PC-9 (cell line): ENCODE measurements around the gene MAGI2. TPM values are rescaled to one million over a fixed set of nuclear protein-coding genes. Genes with fewer than 3 reads are reported as not detected.

Source experiments
- BruUV-seq: library from RNA; stranded (reverse); fragments of 400-500 nt; replicated peaks from 2 replicates; lab custom pipeline; 2021; lab: Mats Ljungman, UMichigan
- CTCF ChIA-PET: fragments of 300-600 bp; sonication (Branson Sonifier 250); formaldehyde crosslinking; loops from one replicate; lab custom pipeline; 2022; ENCODE audit warnings: antibody characterized with exemption; lab: Charles Lee
- POLR2A ChIA-PET: fragments of 300-600 bp; sonication (Branson Sonifier 250); formaldehyde crosslinking; loops from one replicate; lab custom pipeline; 2022; ENCODE audit warnings: antibody characterized with exemption; ENCODE audit not compliant: unreplicated experiment; lab: Charles Lee
- DNase-seq, 2 experiments: peaks; one replicate each; pipeline versions ENCODE4 v3.0.0 to v3.0.0-alpha.2; 2015 to 2022; ENCODE audit warnings: mixed read lengths in 1 of 2
- H2AFZ ChIP-seq: fragments of 200-600 bp; sonication (generic); 2 replicates; pipeline ENCODE4 v1.8.1; 2017; ENCODE audit warnings: antibody characterized with exemption
- H3F3A ChIP-seq: fragments of 200-600 bp; sonication (generic); 2 replicates; pipeline ENCODE4 v1.8.1; 2017; ENCODE audit warnings: antibody characterized with exemption, mild to moderate bottlenecking, low read depth; ENCODE audit not compliant: insufficient read depth
- H3K27ac ChIP-seq: fragments of 200-600 bp; sonication (generic); 2 replicates; pipeline ENCODE4 v1.6.1; 2016; ENCODE audit warnings: mixed run types
- H3K27me3 ChIP-seq: fragments of 200-600 bp; sonication (generic); 2 replicates; pipeline ENCODE4 v1.6.1; 2016; ENCODE audit warnings: low read depth, mixed run types; ENCODE audit not compliant: insufficient read depth
- H3K36me3 ChIP-seq: fragments of 200-600 bp; sonication (generic); 2 replicates; pipeline ENCODE4 v1.6.1; 2016; ENCODE audit warnings: low read depth, mixed run types
- H3K4me1 ChIP-seq: fragments of 200-600 bp; sonication (generic); replicated peaks from 2 replicates; pipeline ENCODE4 v1.6.1; 2016; ENCODE audit warnings: mixed run types; ENCODE audit not compliant: insufficient read depth
- H3K4me2 ChIP-seq: fragments of 200-600 bp; sonication (generic); 2 replicates; pipeline ENCODE4 v1.6.1; 2017; ENCODE audit warnings: mixed run types
- H3K4me3 ChIP-seq: fragments of 200-600 bp; sonication (generic); 2 replicates; pipeline ENCODE4 v1.6.1; 2016; ENCODE audit warnings: mixed run types
- H3K79me2 ChIP-seq: fragments of 200-600 bp; sonication (generic); 2 replicates; pipeline ENCODE4 v1.6.1; 2017; ENCODE audit warnings: low read depth, mixed run types
- H3K9me2 ChIP-seq: fragments of 200-600 bp; sonication (generic); 2 replicates; pipeline ENCODE4 v1.8.1; 2017; ENCODE audit warnings: mild to moderate bottlenecking; ENCODE audit not compliant: insufficient read depth
- H3K9me3 ChIP-seq: fragments of 200-600 bp; sonication (generic); 2 replicates; pipeline ENCODE4 v1.8.1; 2016; ENCODE audit warnings: low read depth; ENCODE audit not compliant: insufficient read depth
- H4K20me1 ChIP-seq: fragments of 200-600 bp; sonication (generic); 2 replicates; pipeline ENCODE4 v1.8.1; 2017; ENCODE audit not compliant: insufficient read depth
- EZH2 ChIP-seq: fragments of 200-600 bp; sonication (generic); IDR thresholded peaks from 2 replicates; pipeline ENCODE4 v1.8.0; 2017; ENCODE audit warnings: antibody characterized with exemption, low read depth
- intact Hi-C: fragments of 100-400 bp; cut with micrococcal nuclease; formaldehyde crosslinking; loops from one replicate; pipeline ENCODE4 v1.10.0; 2022; ENCODE audit not compliant: unreplicated experiment
- total RNA-seq: library from RNA; stranded (reverse); gene quantifications from 2 replicates; pipeline ENCODE4 v1.2.3, GENCODE V29; 2021
- TF ChIP-seq, protein P1 (sequence below): fragments of 200-600 bp; sonication (generic); conservative IDR thresholded peaks from 2 replicates; pipeline ENCODE4 v1.6.1; 2017; ENCODE audit warnings: mixed run types, antibody characterized with exemption, mild to moderate bottlenecking, moderate library complexity

Gene MAGI2
- total RNA-seq, 1 experiment from 2014 or later, result 0.92 TPM

DNA sequence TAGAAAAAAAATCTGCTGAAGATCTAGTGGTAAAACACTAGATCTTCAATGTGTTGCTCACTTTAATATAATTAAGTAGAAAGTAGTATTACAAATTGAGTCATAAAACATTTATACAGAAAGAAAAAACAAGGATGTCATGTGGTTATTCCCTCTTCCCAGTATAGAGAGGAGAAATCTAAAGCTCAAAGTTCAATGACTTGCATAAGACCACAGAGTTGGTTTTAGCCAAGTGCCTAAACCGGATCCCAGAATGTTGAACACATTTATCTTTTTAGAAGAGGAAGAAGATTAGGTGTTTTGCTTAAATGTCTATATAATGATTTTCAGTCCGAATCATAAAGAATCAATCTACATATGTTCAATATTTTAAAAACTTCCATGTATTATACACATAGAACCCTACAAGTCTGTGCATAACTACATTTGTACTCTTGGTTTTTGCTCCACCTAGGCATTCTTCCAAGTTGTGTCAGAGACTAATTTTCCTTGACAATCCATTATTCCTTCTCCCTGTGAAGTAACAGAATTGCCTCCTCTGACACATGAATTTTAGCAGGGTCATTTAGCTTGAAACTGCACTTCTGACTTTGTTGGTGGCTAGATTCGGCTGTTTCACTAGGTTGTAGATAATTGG lies 389.2 kb downstream of the MAGI2 start:
- ChIA-PET CTCF (interaction anchor here (0.7 kb wide), 1 partner anchor 41 kb away, joined by 3 read pairs; no protein-coding TSS in a partner anchor), POLR2A (no interaction called here)

DNA sequence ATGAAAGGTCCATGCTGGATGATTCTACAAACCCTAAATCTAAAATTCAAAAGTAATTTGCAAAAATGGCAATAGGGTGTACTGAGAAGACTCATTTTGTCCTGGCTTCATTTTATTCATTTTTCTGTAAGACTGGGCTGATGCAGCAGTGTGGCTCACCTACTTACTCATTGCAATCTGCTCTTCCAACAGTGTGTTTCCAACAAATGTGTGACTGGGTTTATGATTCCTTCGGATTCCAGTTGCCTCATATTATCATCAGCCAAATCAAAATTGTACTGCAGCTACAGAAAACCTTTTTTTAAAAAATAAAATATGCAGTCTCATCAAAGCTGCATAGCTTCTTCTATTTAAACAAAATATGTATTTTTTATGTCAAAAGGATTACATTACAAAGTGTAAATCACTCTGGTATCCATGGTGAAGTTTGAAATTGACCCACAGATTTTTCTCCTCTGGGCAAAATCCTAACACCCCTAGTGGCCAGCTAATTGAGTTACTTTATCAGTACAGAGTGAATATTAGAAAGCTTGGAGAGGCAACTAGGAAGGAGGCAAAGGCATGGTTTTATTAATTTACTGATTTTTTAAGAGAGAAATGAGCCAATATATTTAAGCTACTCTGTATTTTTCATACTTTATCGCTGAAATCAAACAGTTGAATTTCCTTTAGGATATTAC lies 390.3 kb downstream of the MAGI2 start:
- BruUV-seq, result no TSS peak
- no peaks in the 10 kb centered on the region for H3K36me3 ChIP-seq
- H3K4me3 ChIP-seq, result no peak overlapping the region
- no peak for DNase-seq
- H3K27me3 ChIP-seq, result no peaks in the 10 kb centered on the region
- no peaks in the 10 kb centered on the region for H4K20me1 ChIP-seq
- ChIA-PET CTCF (no interaction called here), POLR2A (no interaction called here)
- no peak overlapping the region for H3K4me2 ChIP-seq
- TF ChIP-seq, protein P1, sequence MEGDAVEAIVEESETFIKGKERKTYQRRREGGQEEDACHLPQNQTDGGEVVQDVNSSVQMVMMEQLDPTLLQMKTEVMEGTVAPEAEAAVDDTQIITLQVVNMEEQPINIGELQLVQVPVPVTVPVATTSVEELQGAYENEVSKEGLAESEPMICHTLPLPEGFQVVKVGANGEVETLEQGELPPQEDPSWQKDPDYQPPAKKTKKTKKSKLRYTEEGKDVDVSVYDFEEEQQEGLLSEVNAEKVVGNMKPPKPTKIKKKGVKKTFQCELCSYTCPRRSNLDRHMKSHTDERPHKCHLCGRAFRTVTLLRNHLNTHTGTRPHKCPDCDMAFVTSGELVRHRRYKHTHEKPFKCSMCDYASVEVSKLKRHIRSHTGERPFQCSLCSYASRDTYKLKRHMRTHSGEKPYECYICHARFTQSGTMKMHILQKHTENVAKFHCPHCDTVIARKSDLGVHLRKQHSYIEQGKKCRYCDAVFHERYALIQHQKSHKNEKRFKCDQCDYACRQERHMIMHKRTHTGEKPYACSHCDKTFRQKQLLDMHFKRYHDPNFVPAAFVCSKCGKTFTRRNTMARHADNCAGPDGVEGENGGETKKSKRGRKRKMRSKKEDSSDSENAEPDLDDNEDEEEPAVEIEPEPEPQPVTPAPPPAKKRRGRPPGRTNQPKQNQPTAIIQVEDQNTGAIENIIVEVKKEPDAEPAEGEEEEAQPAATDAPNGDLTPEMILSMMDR, result no peak; the same call in 1 of the 2 replicates
- TF ChIP-seq EZH2, result no peak
- no peaks in the 10 kb centered on the region for H3F3A ChIP-seq
- H2AFZ ChIP-seq, result no peak overlapping the region
- no peaks in the 10 kb centered on the region for H3K79me2 ChIP-seq
- peaks cover 6% of the 10 kb centered on the region; the same call in 1 of the 2 replicates for H3K9me2 ChIP-seq
- no peaks in the 10 kb centered on the region for H3K4me1 ChIP-seq
- intact Hi-C loops, result no loop called here
- no peak overlapping the region for H3K27ac ChIP-seq
- no peaks in the 10 kb centered on the region for H3K9me3 ChIP-seq

More for the DNA sequence above, 389.2 kb downstream of the MAGI2 start:
- no peaks in the 10 kb centered on the region for H3F3A ChIP-seq
- H3K4me1 ChIP-seq, result no peaks in the 10 kb centered on the region
- no TSS peak for BruUV-seq
- H3K4me3 ChIP-seq, result no peak overlapping the region
- no peaks in the 10 kb centered on the region for H3K9me3 ChIP-seq
- no peaks in the 10 kb centered on the region for H3K36me3 ChIP-seq
- H3K27ac ChIP-seq, result no peak overlapping the region
- no peak for DNase-seq
- H2AFZ ChIP-seq, result no peak overlapping the region
- intact Hi-C loops, result no loop called here
- H3K79me2 ChIP-seq, result no peaks in the 10 kb centered on the region
- no peaks in the 10 kb centered on the region for H3K27me3 ChIP-seq
- H3K4me2 ChIP-seq, result no peak overlapping the region
- peaks cover 6% of the 10 kb centered on the region; the same call in 1 of the 2 replicates for H3K9me2 ChIP-seq
- no peak for TF ChIP-seq EZH2
- TF ChIP-seq, protein P1, result no peak
- H4K20me1 ChIP-seq, result no peaks in the 10 kb centered on the region

DNA sequence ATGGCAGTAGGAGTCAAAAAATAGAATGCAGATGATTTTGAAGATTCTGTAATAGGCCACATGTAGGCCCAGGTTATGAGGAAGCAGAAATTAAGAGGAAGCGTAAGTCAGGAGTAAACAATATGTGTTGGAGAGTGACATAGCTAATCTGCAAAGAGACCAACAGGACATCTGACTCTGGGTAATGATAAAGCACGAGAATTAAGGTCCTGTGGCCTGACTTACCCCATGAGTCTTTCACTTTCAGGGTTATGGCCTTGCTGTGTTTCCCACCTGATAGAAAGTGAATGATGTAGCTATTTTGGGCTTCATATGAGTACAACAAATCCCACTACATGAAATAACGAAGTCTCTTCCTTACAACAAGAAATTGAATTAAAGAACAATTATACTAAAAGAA lies 393.0 kb downstream of the MAGI2 start:
- Histone ChIP-seq H3K4me2 (no peak overlapping the region), H3K36me3 (no peaks in the 10 kb centered on the region), H3K9me2 (peaks cover 6% of the 10 kb centered on the region; the same call in 1 of the 2 replicates), H4K20me1 (no peaks in the 10 kb centered on the region), H3K79me2 (no peaks in the 10 kb centered on the region), H3K27ac (no peak overlapping the region), H3K4me3 (no peak overlapping the region), H2AFZ (no peak overlapping the region), H3K4me1 (peaks cover 13% of the 10 kb centered on the region), H3K9me3 (no peaks in the 10 kb centered on the region), H3F3A (peaks cover 5% of the 10 kb centered on the region; the same call in 1 of the 2 replicates), H3K27me3 (no peaks in the 10 kb centered on the region)
- TF ChIP-seq EZH2, result no peak
- TF ChIP-seq, protein P1, result no peak
- no TSS peak for BruUV-seq
- no peak for DNase-seq
- intact Hi-C loops, result no loop called here
- ChIA-PET POLR2A (no interaction called here), CTCF (no interaction called here)
